ENCODE measurements around the gene CLCF1.

The CLCF1 gene

DNA sequence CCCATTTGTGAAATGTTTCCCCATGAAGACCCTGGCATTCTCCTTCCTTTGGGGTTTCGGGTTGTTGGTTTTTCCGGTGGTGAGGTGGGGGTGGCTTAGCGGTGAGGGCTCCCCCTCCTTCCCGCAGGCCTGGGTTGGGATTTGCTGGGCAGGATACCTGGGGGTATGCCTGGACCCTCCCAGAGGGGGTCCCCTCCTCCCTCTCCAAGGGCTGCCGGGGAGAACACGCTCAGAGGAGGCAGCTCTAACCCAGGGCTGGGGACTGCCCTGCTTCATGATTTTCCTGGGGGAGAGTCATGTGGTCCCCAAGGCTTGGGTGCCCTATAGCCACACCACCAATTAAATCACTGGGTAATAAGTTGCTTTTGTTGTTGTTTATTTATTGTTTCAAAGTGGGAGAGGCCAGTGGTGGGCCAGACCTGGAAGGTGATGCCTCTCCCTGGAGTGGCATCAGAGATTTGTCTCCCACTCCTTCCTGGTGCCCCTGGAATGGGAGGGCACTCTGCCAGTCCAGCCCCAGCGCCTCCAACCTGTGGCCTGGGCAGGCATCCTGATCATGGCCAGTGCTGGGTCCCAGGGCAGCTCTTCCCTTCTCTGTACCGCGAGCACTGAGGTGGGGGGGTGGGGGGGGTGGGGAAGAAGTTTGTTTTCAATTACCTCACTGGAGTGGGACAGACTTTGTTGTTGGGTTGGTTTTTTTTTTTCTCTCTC, 1.3 kb upstream of the CLCF1 start:
- no peak for DNase-seq (ENCODE audit: low read depth)

DNA sequence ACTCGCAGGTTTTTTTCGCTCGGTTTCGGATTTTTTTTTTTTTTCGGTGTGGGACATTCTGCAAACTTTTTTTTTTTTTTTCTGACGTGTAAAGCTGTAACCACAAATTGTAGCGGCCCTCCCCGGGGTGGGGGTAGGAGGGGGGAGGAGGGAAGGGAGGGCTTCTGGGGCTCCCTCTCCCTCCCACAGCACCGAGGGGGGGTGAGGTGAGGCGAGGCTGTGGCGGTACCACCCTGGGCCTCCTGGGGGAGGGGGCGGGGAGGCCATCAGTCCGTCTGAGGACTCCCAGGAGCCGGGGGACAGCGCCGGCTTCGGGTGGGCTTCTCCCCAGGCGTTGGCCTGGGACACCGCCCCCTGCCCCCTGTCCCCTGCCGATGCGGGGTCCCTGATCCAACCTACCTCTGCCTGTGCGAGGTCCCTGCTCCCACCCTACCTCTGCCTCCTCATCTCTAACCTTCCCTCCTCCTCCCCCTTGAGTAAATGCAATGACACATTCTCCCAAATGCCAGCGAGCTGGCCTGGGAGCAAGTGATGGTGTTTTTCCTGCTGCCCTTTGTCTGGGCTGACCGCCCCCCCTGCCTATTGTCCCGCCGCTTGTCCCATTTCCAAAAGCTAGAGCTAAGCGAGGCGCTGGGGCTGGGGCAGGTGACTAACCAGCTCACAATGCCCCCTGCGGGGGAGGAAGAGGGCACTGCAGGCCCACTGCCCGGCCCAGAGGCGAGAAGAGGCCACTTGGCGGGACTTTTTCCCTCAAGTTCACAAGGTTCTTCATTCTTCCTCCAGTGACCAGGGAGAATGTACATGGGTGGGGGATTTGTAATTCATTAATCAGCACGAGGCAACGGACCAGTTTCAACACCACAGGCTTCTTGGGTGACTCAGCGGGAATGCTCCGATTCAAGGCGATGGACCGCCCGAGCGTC, 511 bp upstream of the CLCF1 start:
- DNase-seq (ENCODE audit: low read depth) = peak; percentile 81

DNA sequence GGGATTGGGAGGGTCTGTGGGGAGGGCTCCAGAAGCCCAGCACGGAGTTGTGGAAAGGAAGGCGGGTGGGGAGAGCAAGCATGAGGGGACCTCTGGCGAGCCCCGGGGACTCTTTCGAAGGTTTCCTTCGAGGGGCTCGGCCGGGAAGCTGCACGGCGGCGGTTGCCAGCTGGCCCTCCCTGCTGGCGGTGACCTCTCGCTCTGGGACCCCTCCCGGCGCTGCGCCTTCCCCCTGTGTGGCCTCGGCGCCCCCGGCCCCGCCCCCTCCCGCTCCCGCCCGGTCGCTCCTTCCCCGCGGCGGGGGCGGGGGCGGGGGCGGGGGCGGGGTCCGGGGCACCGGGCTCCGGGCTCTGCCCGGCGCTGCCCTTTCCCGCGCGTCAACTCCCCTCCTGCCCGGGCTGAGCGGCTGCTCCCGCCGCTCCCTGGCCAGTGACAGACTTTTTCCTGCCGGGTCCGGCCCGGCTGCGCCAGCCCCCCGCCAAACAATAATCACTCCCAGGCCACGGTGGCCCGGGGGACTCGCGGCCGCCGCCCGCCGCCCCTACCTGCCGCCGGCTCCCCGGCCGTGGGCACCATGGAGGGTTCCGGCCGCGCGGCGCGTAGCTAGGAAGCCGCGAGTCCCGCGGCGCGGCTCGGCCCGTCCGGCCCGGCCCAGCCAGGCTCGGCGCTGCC, 941 bp downstream of the CLCF1 start:
- DNase-seq (ENCODE audit: low read depth) = no peak

DNA sequence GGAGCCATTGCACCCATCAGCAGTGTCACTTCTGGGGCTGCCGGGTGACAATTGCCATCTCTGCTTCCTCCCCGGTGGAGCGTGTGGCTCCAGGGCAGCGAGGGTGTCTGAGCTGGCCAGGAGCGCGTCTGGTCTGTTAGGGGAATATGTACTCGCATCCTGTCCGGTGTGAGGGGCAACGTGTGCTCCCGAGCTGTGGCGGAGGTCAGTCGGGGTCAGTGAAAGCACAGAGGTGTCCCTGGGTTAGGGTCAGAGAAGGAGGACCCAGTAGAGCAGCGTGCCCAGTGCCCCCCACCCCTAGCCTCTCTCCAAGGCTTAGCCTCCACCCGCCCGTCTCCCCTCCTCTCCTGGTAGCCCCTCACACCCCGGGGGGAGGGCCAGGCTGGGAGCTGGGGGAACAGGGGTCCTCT, 1.5 kb downstream of the CLCF1 start:
- DNase-seq (ENCODE audit: low read depth) = no peak

DNA sequence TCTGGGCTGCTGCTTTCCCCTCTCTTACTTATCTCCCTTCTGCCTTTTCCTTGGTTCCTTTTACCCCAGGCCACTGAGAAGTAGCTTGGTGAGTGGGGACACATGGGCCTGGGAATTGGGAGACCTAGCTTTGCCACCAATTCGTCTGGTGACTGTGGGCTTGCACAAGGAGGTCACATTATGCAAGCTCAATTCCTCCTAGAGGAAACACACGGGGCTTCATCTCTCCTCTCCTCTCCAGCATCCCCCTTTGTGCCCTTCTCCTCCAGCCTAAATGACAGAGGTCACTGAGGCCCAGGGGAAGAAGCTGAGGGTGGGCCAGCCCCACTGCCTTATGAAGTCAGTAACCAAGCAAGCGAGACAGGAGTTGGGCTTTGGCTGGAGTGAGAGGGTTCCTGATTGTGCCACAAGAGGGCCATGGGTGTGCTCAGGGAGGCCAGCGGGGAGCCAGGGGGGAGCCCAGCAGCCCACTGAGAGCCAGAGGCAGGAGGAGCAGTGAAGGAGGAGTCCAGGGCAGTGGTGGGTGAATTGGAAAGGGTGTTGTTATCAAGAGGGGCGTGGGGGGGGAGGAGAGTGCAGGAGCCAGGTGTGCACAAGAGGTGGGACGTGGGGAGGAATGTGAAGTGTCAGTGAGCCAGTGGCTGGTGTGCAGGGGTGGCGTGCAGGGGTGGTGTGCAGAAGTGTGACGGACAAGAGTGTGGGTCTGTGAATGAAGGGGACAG, 2.0 kb downstream of the CLCF1 start:
- no peak for DNase-seq (ENCODE audit: low read depth)

DNA sequence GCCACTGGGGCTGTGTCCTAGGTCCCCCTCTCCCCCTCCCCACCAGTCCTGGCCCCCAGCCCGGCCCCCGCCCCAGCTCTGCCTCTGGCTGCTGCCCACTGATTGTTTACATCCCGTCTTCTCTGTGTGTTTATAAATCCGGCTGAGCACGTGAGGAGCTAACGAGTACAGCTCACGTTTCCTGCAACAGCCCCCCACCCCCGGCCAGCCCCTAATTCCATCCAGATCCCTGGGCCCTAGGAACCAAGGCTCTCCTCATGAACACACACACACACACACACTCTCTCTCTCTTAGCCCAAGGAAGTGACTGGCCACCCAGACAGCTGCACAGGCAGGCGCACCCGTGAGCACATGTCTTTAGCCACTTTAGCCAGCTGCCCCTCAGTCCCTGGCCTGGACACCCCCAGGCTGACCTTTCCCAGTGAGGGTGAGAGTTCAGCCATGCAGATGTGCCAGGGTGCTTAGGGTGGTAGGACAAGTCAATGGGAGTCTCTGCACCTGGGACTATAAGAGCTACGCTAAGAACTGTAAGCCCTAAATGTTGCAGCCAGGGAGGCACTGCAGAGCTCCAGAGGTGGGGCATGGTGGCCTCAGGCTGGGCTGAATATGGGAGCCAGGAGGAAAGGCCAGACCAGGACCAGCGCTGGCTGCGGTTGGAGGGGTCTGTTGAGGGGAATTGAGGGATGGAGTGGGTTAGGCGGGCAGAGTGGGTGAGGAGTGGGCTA, 2.9 kb downstream of the CLCF1 start:
- no peak for DNase-seq (ENCODE audit: low read depth)

DNA sequence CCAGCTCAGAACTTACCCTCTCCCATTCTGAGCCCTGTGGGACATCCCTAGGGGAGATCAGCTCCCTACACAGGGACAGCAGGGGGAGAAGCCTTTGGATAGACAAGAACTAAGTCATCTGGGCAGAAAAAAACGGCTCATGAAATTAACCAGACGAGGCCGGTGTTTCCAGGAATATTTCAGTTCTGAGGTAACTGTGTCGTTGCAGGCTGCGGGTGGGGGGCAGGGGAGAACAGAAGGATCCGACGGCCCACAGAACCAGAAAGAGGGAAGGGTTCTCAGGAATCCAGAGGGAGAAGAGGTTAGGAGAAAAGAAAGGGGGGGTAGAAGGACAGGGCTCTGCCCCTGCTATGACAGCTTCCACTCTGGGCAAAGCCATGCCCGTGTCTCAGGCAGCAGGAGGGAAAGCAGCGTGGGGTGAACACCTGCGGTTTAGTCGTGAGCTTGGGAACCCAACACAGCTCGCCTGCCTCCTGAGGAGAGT, 3.6 kb downstream of the CLCF1 start:
- DNase-seq (ENCODE audit: low read depth) = no peak

DNA sequence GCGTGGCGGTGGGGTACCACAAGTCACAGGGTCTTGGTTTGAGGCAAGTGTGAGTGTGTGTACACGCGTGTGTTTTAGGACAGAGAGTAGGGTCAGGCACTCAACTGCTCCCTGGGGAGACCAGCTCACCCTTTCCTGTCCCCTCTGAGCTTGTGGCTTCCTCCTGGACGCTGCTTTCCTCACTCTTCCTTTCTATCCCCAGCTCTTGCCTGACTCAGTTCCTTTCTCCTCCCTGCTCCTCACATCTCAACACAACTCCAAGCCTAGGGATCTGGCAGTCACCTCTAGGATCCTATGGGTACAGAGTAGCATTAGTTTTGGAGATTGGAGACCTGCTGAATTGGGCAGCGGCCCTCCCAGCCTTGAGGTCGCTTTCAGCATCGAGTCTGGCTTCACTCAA, 4.1 kb downstream of the CLCF1 start:
- DNase-seq (ENCODE audit: low read depth) = no peak

DNA sequence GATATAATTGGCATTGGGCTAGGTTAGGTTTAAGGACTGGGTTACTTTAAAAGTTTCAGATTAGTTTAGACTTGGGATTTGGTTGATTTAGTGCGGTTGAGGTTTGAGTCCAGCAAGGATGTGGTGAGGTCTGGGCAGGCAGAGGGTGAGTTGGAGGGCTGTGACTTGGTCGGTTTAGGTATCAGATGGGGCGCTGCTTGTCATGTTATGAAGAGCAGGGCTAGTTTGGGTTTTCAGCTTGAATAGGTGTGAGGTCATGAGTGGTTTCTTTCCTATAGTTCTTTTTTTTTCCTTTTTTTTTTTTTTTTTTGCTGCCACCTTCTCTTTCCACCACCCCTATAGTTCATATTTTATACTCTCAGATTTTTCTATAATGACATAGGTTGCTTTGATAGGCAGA, 4.8 kb downstream of the CLCF1 start:
- no peak for DNase-seq (ENCODE audit: low read depth)

DNA sequence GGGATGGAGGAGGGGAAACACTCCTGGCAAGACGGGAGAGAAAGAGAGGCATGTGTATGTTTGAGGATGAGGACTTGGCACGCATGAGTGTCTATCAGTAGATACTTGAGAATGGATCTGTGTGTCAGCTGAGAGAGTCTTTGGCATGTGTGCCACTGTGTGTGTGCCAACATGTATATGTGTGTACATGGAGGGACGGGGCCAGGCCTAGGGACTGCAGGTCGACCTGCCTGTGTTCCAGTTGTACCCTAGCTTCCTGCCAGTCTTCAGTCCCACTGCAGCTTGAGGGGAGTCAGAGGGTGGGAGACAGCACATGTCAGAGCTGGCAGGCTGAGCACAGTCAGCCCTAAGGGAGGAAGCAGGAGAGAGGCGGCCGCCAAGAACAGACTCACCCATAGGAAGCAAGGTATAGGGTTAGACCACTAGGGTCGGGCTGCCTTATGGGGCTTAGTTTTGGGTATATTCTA, 5.6 kb downstream of the CLCF1 start:
- DNase-seq (ENCODE audit: low read depth) = no peak

DNA sequence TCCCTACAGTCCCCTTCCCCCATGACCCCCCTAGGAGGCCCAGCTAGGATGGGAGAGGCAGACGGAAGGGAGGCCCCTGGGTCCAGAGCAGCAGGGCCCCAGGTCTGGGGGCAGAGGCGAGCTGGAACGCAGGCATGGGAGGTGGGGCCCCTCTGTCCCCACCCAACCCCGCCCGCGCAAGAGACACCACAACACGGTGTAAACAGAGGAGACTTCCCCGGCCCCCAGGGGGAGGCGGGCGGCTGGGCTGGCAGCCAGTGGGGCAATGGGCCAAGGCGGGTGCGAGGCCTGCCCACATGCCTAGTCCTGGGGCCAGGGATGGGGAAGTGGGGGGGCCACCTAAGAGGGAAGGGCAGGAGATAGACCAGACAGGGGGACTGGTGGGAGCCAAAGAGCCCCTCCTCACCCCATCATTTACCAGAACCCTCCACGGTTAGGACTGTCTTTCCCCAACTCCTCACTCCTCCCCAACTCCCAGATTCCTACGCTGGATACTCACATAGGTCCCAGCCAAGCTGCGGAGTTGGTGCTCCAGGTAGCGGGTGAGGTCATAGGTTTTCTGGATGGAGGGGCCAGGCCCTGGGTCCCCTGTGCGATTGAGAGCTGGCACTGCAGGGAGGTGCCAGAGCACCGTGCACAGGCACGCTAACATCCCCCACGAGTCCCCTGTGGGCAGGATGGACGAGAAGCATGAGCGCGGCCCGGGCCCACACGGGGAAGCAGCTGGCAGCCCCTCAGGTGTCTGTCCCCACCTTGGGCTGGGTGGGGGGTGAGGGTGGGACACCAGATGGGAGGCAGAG, 6.2 kb downstream of the CLCF1 start:
- no peak for DNase-seq (ENCODE audit: low read depth)

DNA sequence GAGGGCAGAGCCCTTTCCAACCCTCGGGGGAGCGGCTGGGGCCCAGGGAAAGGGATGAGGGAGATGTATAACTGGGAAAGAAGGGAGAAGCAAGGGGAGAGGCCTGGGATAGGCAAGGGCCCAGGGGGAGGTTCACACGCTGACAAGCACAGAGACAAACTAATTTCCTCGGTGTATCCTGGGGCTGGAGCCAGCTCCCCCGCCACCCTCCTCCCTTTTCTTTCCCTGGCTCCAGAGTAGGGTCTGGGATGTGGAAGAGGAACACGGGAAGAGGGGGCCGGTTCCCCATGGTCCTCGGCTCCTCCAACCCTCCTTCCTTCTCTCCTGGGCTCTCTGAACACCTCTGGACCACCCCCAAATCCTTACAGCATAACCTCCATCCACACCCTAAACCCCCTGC, 6.9 kb downstream of the CLCF1 start:
- DNase-seq (ENCODE audit: low read depth) = no peak

DNA sequence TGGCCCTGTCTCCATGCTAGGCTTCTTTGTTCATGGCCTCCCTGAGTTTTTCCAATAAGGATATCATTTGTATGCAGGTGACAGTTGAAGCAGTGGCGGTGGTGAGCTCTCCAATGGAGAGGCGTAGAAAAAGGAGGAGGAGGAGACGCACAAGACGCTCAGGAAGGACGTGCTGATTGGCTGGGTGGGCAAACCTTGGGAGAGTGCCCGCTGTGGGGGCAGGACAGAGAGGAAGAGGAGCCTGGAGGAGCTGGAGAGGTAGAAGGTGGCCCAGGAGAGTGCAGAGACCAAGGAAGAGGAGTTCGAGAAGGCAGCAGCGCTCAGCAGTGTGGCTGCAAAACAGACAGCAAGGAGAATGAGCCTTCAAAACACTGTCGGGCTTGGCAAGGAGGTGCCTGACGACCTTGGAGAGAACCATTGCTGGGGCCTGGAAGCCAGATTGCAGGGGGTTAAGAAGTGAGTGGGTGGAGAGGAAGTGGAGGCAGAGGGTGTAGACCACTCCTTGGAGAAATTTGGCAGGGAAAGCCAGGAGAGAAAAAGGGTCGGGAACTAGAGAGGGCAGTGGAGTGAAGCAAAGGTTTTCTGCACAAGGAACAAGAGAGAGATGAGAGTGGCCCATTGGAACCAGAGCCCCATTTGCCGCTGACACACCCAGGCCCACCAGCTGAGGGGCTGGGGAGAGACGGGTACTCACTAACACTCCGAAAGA, 7.5 kb downstream of the CLCF1 start:
- DNase-seq (ENCODE audit: low read depth) = no peak

DNA sequence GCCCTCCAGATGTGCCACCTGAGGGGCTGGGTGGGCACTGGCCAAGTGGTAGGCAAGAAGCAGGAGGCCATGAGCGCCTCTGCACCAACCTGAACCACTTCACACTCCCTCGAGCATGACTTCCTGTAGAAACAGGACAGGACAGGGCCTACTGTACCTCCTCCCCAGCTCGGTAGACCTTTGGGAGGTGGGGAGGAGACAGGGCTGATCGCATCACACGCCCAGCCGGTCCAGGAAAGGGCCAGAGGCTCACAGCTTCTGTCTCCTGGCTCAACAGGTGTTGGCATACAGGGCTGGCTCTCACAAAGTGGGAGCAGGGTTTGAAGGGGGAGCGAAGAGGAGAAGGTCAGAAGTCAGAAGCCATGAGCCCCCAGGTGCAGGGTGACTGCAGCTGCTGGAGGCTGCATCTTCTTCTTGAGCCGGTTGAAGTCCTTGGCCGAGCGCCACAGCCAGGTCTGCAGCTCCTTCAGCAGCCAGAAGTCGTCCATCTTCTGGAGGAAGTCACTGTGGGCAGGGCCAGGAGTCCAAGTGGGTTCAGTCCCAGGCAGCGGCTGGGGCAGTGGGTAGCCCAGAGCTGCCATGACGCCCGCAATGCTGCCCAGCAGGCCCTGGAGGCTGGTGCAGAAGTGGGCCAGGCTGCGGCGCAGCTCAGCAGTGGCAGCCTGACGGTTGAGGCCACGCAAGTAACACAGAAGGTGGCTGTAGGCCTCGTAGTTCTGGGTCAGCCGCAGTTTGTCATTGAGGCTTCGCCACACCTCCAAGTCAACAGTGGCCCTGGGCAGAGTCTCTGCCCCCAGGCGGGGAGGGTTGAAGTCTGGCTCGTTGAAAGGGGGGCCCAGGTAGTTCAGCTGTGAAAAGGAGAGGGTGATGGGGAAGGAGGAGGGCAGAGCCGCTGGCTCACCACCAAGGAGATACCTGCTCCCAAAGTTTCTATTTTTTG, 8.3 kb downstream of the CLCF1 start:
- no peak for DNase-seq (ENCODE audit: low read depth)

DNA sequence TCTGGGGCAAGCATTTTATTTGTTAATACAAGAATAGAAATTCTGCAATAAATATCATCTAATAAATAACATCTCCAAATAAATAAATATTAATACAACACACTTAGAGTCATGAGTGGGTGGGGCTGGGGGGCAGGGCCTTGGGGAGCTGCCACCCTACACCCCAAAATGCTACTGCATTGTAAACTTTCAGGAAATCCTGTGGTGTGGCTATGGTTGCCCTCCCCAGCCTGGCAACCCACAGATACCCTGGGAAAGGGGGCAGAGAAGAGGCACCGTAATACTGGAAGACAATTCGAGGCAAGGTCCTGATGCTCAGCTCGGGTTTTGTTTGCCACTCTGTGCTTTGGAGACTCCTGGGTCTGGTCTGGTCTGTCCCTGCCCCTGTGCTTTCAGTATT, 9.2 kb downstream of the CLCF1 start:
- DNase-seq (ENCODE audit: low read depth) = no peak

DNA sequence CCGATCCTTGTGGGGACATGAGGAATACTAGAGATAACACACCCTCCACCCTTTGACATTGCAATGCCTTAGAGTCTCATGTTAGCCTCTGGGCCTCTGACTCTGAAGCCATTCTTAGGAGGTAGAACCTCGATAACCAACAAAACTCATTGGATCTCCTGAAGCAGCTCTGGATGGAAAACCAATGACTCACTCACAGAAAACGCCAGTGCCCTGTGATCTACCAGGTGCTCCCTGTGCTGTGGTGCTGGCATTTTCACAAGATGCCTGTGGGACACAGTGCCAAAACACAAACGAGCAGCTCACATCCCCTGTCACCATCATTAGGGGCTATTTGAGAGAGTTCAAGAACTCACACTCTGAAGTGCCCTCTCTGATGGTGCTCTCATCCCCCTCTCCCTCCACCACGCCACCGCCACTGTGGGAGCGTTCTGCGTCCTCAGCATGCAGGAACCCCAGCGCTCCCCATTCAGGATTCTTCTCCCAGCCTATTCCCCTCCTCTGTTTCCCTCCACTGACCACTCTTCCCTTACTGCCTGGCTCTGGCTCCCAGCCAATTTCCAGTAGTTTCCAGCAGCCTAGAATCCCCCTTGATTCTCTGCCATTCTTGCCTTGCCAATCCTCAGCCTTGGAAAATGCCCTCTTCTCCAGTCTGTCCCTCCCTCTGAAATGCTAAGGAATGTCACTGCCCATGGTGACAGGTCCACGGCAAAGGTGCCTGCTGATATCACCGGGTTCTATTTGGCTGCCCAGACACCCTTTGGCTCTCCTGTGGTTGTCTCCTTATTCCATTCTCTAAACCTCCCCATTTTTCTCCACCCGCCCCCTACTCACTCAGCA, 15.3 kb downstream of the CLCF1 start:
- DNase-seq (ENCODE audit: low read depth) = no peak

DNA sequence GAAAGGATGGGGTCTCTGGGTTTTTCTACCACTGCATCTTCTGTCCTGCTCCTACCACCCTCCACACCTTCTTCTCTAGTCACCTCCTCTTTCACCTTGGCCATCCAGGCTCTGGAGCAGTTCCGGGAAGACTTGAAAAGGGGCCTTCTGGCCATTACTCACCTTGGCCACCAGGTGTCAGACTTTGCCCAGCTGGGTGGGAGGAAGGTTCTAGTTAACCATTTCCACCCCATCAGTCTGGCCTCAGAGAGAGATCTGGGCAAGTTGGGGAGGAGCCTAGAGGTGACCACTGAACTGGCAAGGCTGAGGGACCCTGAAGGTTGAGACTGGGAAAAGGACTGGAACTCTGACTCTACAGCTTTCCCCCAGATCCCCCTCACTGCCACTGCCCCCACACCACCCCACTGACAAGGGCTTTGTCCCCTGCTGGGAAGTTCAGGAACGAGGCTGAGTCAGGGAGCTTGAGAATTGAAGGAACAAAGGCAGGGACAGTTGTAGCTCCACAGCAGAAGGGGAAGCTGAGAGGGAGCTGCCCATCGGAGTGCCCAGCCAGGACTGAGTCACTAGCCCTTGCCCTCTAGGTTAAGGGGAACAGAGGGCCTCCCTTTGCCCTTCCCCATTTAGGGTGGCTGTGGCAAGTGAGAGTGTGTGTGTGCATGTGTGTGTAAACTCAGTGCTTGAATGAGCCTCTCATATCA, 16.4 kb downstream of the CLCF1 start:
- peak; percentile 54 for DNase-seq (ENCODE audit: low read depth)

All from T follicular helper cell (primary cell).